IMR-90 (cell line): ENCODE measurements around the gene RGS9BP. TPM values are rescaled to one million over a fixed set of nuclear protein-coding genes. Genes with fewer than 3 reads are reported as not detected.

Source experiments
- ATAC-seq: fragments of 200-7000 bp; cut with Tn5 transposase; 2 replicates; pipeline ENCODE4 v1.9.1; 2020; ENCODE audit warnings: low read depth, mild to moderate bottlenecking, moderate library complexity
- BruUV-seq: library from RNA; stranded (reverse); fragments of 400-500 nt; replicated peaks from 2 replicates; lab custom pipeline; 2021; lab: Mats Ljungman, UMichigan
- CTCF ChIA-PET: fragments of 300-600 bp; formaldehyde crosslinking; extraction: SDS; loops from one replicate; lab custom pipeline; 2021; ENCODE audit warnings: antibody characterized with exemption; lab: Yijun Ruan, JAX
- POLR2A ChIA-PET: fragments of 300-600 bp; sonication (Branson Sonifier 250); formaldehyde crosslinking; loops from one replicate; lab custom pipeline; 2022; ENCODE audit warnings: antibody characterized with exemption; ENCODE audit not compliant: unreplicated experiment; lab: Charles Lee
- DNase-seq: peaks from one replicate; pipeline ENCODE4 v3.0.0; 2013
- H2AFZ ChIP-seq: replicated peaks from 2 replicates; pipeline ENCODE3; 2013; ENCODE audit warnings: low read length, mild to moderate bottlenecking; ENCODE audit not compliant: poor library complexity
- H2AK5ac ChIP-seq: 2 replicates; pipeline ENCODE4 v1.6.1; 2013; ENCODE audit warnings: low read depth, low read length, inconsistent platforms
- H2AK9ac ChIP-seq: replicated peaks from 2 replicates; pipeline ENCODE3; 2013; ENCODE audit warnings: mild to moderate bottlenecking, low read depth, low read length, moderate library complexity; ENCODE audit not compliant: poor library complexity
- H2BK120ac ChIP-seq: 2 replicates; pipeline ENCODE4 v1.6.1; 2013; ENCODE audit warnings: low read depth, low read length, inconsistent platforms
- H2BK15ac ChIP-seq: 3 replicates; pipeline ENCODE4 v1.6.1; 2013; ENCODE audit warnings: low read depth, low read length, inconsistent platforms
- H2BK20ac ChIP-seq: 2 replicates; pipeline ENCODE4 v1.6.1; 2013; ENCODE audit warnings: low read depth, mild to moderate bottlenecking, inconsistent platforms, low read length, moderate library complexity
- H2BK5ac ChIP-seq: 2 replicates; pipeline ENCODE4 v1.6.1; 2013; ENCODE audit warnings: mild to moderate bottlenecking, low read depth, low read length, inconsistent platforms; ENCODE audit not compliant: poor library complexity, severe bottlenecking
- H3K14ac ChIP-seq: replicated peaks from 2 replicates; pipeline ENCODE4 v1.6.1; 2013; ENCODE audit warnings: low read depth, low read length, inconsistent platforms
- H3K18ac ChIP-seq: 2 replicates; pipeline ENCODE4 v1.6.1; 2013; ENCODE audit warnings: low read depth, low read length, control low read depth
- H3K23ac ChIP-seq: 2 replicates; pipeline ENCODE4 v1.6.1; 2013; ENCODE audit warnings: low read depth, low read length, inconsistent platforms
- H3K27ac ChIP-seq: 2 replicates; pipeline ENCODE4 v1.5.1; 2013; ENCODE audit warnings: mild to moderate bottlenecking, control low read depth, low read length; ENCODE audit not compliant: insufficient read depth
- H3K27me3 ChIP-seq: 2 replicates; pipeline ENCODE4 v1.6.1; 2013; ENCODE audit warnings: low read length; ENCODE audit not compliant: control insufficient read depth, insufficient read depth
- H3K36me3 ChIP-seq: 2 replicates; pipeline ENCODE4 v1.6.1; 2013; ENCODE audit warnings: low read length, mixed read lengths; ENCODE audit not compliant: control insufficient read depth, insufficient read depth
- H3K4ac ChIP-seq: 2 replicates; pipeline ENCODE4 v1.6.1; 2013; ENCODE audit warnings: low read depth, low read length, inconsistent platforms
- H3K4me1 ChIP-seq: 2 replicates; pipeline ENCODE4 v1.6.1; 2013; ENCODE audit warnings: low read length, mixed read lengths; ENCODE audit not compliant: control insufficient read depth, insufficient read depth
- H3K4me2 ChIP-seq: 2 replicates; pipeline ENCODE4 v1.6.1; 2013; ENCODE audit warnings: low read depth, mild to moderate bottlenecking, control low read depth, low read length, moderate library complexity
- H3K4me3 ChIP-seq: 2 replicates; pipeline ENCODE4 v1.5.1; 2013; ENCODE audit warnings: low read depth, mild to moderate bottlenecking, control low read depth, low read length, moderate library complexity; ENCODE audit not compliant: insufficient read depth
- H3K56ac ChIP-seq: 2 replicates; pipeline ENCODE4 v1.6.1; 2013; ENCODE audit warnings: low read length, inconsistent platforms; ENCODE audit not compliant: insufficient read depth; ENCODE audit errors: extremely low read depth
- H3K79me1 ChIP-seq, 2 experiments: 2 replicates each; pipeline ENCODE4 v1.6.1; 2013; ENCODE audit warnings: low read length in 2 of 2, inconsistent platforms in 1 of 2, low read depth in 1 of 2
- H3K9ac ChIP-seq: 2 replicates; pipeline ENCODE4 v1.6.1; 2013; ENCODE audit warnings: low read depth, low read length, control low read depth
- H3K9me1 ChIP-seq: 2 replicates; pipeline ENCODE4 v1.6.1; 2013; ENCODE audit warnings: low read length, inconsistent platforms; ENCODE audit not compliant: insufficient read depth
- H3K9me3 ChIP-seq: 2 replicates; pipeline ENCODE4 v1.6.1; 2013; ENCODE audit warnings: low read length; ENCODE audit not compliant: control insufficient read depth, insufficient read depth
- H4K20me1 ChIP-seq: 2 replicates; pipeline ENCODE4 v1.6.1; 2013; ENCODE audit warnings: low read length, inconsistent platforms; ENCODE audit not compliant: insufficient read depth
- H4K5ac ChIP-seq: 2 replicates; pipeline ENCODE4 v1.6.1; 2013; ENCODE audit warnings: mild to moderate bottlenecking, low read depth, low read length, control low read depth
- H4K8ac ChIP-seq, 2 experiments: 2 replicates each; pipeline ENCODE4 v1.6.1; 2013; ENCODE audit warnings: low read depth in 2 of 2, low read length in 2 of 2, control low read depth in 1 of 2, inconsistent platforms in 1 of 2
- H4K91ac ChIP-seq: 2 replicates; pipeline ENCODE4 v1.6.1; 2013; ENCODE audit warnings: low read depth, low read length, inconsistent platforms; ENCODE audit not compliant: insufficient read depth
- BHLHE40 ChIP-seq: fragments of 150-350 bp; IDR thresholded peaks from 2 replicates; pipeline ENCODE4 v1.6.1; 2016; ENCODE audit warnings: mild to moderate bottlenecking, low read depth, low read length
- CEBPB ChIP-seq: IDR thresholded peaks from 2 replicates; pipeline ENCODE4 v1.6.1; 2012; ENCODE audit warnings: low read depth, low read length, improper control_type of control experiment
- CHD1 ChIP-seq: IDR thresholded peaks from 2 replicates; pipeline ENCODE4 v1.6.1; 2012; ENCODE audit warnings: low read depth, low read length, improper control_type of control experiment
- FOS ChIP-seq: fragments of 150-350 bp; IDR thresholded peaks from 2 replicates; pipeline ENCODE4 v1.6.1; 2016; ENCODE audit warnings: low read depth, low read length
- MAFK ChIP-seq: IDR thresholded peaks from 2 replicates; pipeline ENCODE4 v1.6.1; 2012; ENCODE audit warnings: low read depth, low read length, improper control_type of control experiment
- MAZ ChIP-seq: IDR thresholded peaks from 2 replicates; pipeline ENCODE4 v1.6.1; 2012; ENCODE audit warnings: low read depth, mild to moderate bottlenecking, low read length, improper control_type of control experiment, moderate library complexity, borderline replicate concordance
- MXI1 ChIP-seq: IDR thresholded peaks from 2 replicates; pipeline ENCODE4 v1.6.1; 2012; ENCODE audit warnings: low read depth, mild to moderate bottlenecking, low read length, moderate library complexity, borderline replicate concordance
- NFE2L2 ChIP-seq: fragments of 150-350 bp; IDR thresholded peaks from 2 replicates; pipeline ENCODE4 v1.6.1; 2016; ENCODE audit warnings: low read depth, mild to moderate bottlenecking, low read length
- POLR2A ChIP-seq: IDR thresholded peaks from 2 replicates; pipeline ENCODE4 v1.6.1; 2012; ENCODE audit warnings: mild to moderate bottlenecking, low read depth, low read length
- RFX5 ChIP-seq: IDR thresholded peaks from 2 replicates; pipeline ENCODE4 v1.8.0; 2012; ENCODE audit warnings: low read depth, mild to moderate bottlenecking, low read length, moderate library complexity
- SMC3 ChIP-seq: fragments of 150-350 bp; IDR thresholded peaks from 2 replicates; pipeline ENCODE4 v1.6.1; 2016; ENCODE audit warnings: low read depth, mild to moderate bottlenecking, antibody characterized with exemption, low read length, moderate library complexity
- WGBS, 2 experiments: methylation state at CpG; one replicate each; pipeline versions ENCODE4 v1.1.5 to v1.1.7; 2013; ENCODE audit warnings: missing lambda C conversion rate in 2 of 2; ENCODE audit not compliant: insufficient read length in 1 of 2; ENCODE audit errors: extremely low coverage in 2 of 2; 5-methylcytosine and 5-hydroxymethylcytosine counted together
- dilution Hi-C: fragments of 300-500 bp; cut with HindIII; formaldehyde crosslinking; loops from one replicate; pipeline ENCODE4 v1.14.3; 2018; ENCODE audit warnings: low sequenced_read_pairs; ENCODE audit not compliant: unreplicated experiment
- in situ Hi-C: fragments of 300-500 bp; cut with MboI; formaldehyde crosslinking; loops from 3 replicates; pipeline ENCODE4 v1.14.3; 2019; ENCODE audit warnings: low sequenced_read_pairs, inconsistent platforms, mixed read lengths
- intact Hi-C: fragments of 100-400 bp; cut with micrococcal nuclease; formaldehyde crosslinking; loops from 2 replicates; pipeline ENCODE4 v1.10.0; 2022
- polyA plus RNA-seq, 3 experiments: library from polyadenylated mRNA; depleted of rRNA; stranded (reverse); fragments of >200 nt; gene quantifications; 2 replicates each; pipeline ENCODE4 v1.2.3, GENCODE V29; 2012; ENCODE audit warnings: low replicate concordance in 1 of 3
- total RNA-seq: library from RNA; depleted of rRNA; stranded (reverse); fragments of >200 nt; gene quantifications from 2 replicates; pipeline ENCODE4 v1.2.3, GENCODE V29; 2012
- TF ChIP-seq, protein P1 (sequence below): fragments of 150-350 bp; IDR thresholded peaks from 2 replicates; pipeline ENCODE4 v1.6.1; 2016; ENCODE audit warnings: low read depth, mild to moderate bottlenecking, low read length, moderate library complexity, borderline replicate concordance

RGS9BP gene
- total and polyA plus RNA-seq, 2 of the 4 experiments (the other 2 are of a cell fraction): 0.03 to 0.18 TPM

DNA sequence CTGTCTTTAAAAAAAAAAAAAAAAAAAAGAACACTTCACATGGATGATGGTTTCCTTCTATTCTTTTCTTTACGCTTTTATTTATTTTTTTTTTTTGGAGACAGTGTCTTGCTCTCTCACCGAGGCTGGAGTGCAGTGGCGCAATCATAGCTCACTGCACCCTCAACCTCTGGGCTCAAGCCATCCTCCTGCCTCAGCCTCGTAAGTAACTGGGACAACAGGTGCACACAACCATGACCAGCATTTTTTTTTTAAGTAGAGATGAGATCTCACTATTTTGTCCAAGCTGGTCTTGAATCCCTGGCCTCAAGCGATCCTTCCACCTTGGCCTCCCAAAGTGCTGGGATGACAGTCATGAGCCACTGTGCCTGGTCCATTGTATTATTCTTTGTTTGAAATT, 25.0 kb upstream of the RGS9BP start:
- H3K14ac ChIP-seq: no peak overlapping the region
- H2BK20ac ChIP-seq: no peak overlapping the region
- intact Hi-C loops (no loop called here), dilution Hi-C loops (no loop called here), in situ Hi-C loops (no loop called here)
- H4K5ac ChIP-seq: no peak overlapping the region
- no peak overlapping the region for H3K9ac ChIP-seq
- H3K36me3 ChIP-seq: peaks cover 24% of the 10 kb centered on the region
- H2AK5ac ChIP-seq: no peak overlapping the region
- no peaks in the 10 kb centered on the region for H3K9me3 ChIP-seq
- H4K8ac ChIP-seq: no peak overlapping the region
- H2BK5ac ChIP-seq: no peak overlapping the region
- H3K27ac ChIP-seq: no peak overlapping the region
- H3K23ac ChIP-seq: no peak overlapping the region
- ATAC-seq (no peak), DNase-seq (no peak)
- no peak overlapping the region for H2AK9ac ChIP-seq
- H2AFZ ChIP-seq: no peak overlapping the region
- no peaks in the 10 kb centered on the region; the same call in 1 of the 2 replicates for H4K20me1 ChIP-seq
- no peak for TF ChIP-seq POLR2A
- TF ChIP-seq CHD1: no peak
- no peak for TF ChIP-seq NFE2L2
- no peak for TF ChIP-seq RFX5
- TF ChIP-seq FOS: no peak
- no peak for TF ChIP-seq MXI1
- no peak for TF ChIP-seq MAZ
- no peak for TF ChIP-seq MAFK
- TF ChIP-seq SMC3: no peak
- TF ChIP-seq CEBPB: no peak
- no peak for TF ChIP-seq BHLHE40
- TF ChIP-seq, protein P1, sequence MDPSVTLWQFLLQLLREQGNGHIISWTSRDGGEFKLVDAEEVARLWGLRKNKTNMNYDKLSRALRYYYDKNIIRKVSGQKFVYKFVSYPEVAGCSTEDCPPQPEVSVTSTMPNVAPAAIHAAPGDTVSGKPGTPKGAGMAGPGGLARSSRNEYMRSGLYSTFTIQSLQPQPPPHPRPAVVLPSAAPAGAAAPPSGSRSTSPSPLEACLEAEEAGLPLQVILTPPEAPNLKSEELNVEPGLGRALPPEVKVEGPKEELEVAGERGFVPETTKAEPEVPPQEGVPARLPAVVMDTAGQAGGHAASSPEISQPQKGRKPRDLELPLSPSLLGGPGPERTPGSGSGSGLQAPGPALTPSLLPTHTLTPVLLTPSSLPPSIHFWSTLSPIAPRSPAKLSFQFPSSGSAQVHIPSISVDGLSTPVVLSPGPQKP: no peak
- BruUV-seq: no TSS peak
- H3K4me3 ChIP-seq: no peak overlapping the region
- no peak overlapping the region for H3K56ac ChIP-seq
- H3K9me1 ChIP-seq: 0 out of 2 replicates have a peak, but pooled peaks cover 5% of the 10 kb centered on the region
- peaks cover 2% of the 10 kb centered on the region; the same call in 1 of the 2 replicates for H3K4me1 ChIP-seq
- H3K79me1 ChIP-seq: peaks cover 6 to 36% of the 10 kb centered on the region in 2 experiments; a peak in 2 of 4 replicates
- no peak overlapping the region for H3K4ac ChIP-seq
- no peak overlapping the region for H4K91ac ChIP-seq
- no CpG with 5 or more reads among the region's 5 CpGs for WGBS, 2 experiments
- POLR2A ChIA-PET: no interaction called here
- no peak overlapping the region for H2BK15ac ChIP-seq
- no peak overlapping the region for H3K18ac ChIP-seq
- H3K27me3 ChIP-seq: no peaks in the 10 kb centered on the region
- H3K4me2 ChIP-seq: no peak overlapping the region
- CTCF ChIA-PET: interaction anchor here (1.1 kb wide), 1 partner anchor 13 kb away, joined by 4 read pairs; no protein-coding TSS in a partner anchor
- H2BK120ac ChIP-seq: no peak overlapping the region
